ENCODE data around the gene ATOH8.
"Not testable (repeated sequence)": the region's sequence is repeated elsewhere in the genome, so short reads cannot be mapped to it uniquely, and the experiment has no call there.

ATOH8 gene

DNA sequence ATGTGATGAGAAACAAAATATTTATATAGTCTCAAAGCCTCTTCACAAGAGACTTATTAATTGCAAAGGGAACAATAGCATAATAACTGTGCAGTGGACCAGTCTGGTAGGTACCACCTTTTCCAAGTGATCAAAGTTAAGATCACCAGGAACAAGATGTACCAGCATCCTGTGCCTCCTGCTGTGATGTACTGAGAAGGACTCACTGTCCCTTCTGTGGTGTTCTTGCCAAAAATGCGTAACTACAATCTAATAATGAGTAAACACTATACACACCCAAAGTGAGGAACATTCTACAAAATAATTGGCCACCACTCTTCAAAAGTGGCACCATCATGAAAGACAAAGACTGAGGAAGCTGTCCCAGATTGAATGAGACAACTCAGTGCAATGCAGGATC lies 45.1 kb upstream of the ATOH8 start:
- H3K4me3 ChIP-seq, result no peak overlapping the region
- peak overlapping the region in 3 of 11 experiments; percentile 75 to 90 (median 85); a peak in 2 of 22 replicates for H3K27ac ChIP-seq
- no peak overlapping the region for H3K9ac ChIP-seq
- H3K4me2 ChIP-seq, result peak overlapping the region in 7 of 11 experiments; percentile 83 to 95 (median 90); a peak in 12 of 22 replicates
- no peak for TF ChIP-seq Cebpa-rat (IDR thresholded peaks at IDR 0.05)
- H3K36me3 ChIP-seq, result no peaks in the 10 kb centered on the region
- H3K9me3 ChIP-seq (replicated peaks in 1 of 11), result no peaks in the 10 kb centered on the region
- H4K20me1 ChIP-seq, result no peaks in the 10 kb centered on the region
- H3K4me1 ChIP-seq, result peaks cover 82 to 98% (median 91%) of the 10 kb centered on the region in 10 experiments
- H3K27me3 ChIP-seq, result no peaks in the 10 kb centered on the region

DNA sequence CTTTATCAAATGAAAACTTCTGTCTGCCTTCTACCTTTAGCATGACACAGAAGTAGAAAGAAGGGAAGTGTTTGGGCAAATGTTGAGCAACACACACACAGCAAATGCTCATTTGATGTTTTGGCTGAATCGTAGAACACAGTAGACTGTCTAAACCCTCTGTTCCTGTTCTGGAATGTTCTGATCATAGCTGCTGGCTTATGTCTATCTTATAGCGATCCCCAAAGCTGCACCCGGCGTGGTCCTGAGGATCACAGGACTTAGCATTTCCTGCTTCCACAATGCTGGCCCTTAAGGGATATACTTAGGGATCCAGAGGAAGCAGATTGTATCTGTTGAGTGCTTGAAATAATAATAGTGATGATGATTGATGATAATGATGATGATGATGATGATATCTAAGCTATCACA lies 44.4 kb upstream of the ATOH8 start:
- Histone ChIP-seq H3K27me3 (no peaks in the 10 kb centered on the region), H4K20me1 (no peaks in the 10 kb centered on the region), H3K4me3 (no peak overlapping the region), H3K4me2 (peak overlapping the region; percentile 83 to 97 (median 93); a peak in 19 of 22 replicates), H3K9ac (peak overlapping the region in 1 of 11 experiments; percentile 36; a peak in 2 of 22 replicates), H3K36me3 (no peaks in the 10 kb centered on the region), H3K9me3 (replicated peaks in 1 of 11) (no peaks in the 10 kb centered on the region), H3K4me1 (peaks cover 74 to 98% (median 84%) of the 10 kb centered on the region in 10 experiments), H3K27ac (peak overlapping the region in 9 of 11 experiments; percentile 0 to 90 (median 76); a peak in 11 of 22 replicates)
- peak in 7 of 11 experiments; percentile 26 to 54 (median 33); a peak in 6 of 22 replicates for TF ChIP-seq Cebpa-rat (IDR thresholded peaks at IDR 0.05)

DNA sequence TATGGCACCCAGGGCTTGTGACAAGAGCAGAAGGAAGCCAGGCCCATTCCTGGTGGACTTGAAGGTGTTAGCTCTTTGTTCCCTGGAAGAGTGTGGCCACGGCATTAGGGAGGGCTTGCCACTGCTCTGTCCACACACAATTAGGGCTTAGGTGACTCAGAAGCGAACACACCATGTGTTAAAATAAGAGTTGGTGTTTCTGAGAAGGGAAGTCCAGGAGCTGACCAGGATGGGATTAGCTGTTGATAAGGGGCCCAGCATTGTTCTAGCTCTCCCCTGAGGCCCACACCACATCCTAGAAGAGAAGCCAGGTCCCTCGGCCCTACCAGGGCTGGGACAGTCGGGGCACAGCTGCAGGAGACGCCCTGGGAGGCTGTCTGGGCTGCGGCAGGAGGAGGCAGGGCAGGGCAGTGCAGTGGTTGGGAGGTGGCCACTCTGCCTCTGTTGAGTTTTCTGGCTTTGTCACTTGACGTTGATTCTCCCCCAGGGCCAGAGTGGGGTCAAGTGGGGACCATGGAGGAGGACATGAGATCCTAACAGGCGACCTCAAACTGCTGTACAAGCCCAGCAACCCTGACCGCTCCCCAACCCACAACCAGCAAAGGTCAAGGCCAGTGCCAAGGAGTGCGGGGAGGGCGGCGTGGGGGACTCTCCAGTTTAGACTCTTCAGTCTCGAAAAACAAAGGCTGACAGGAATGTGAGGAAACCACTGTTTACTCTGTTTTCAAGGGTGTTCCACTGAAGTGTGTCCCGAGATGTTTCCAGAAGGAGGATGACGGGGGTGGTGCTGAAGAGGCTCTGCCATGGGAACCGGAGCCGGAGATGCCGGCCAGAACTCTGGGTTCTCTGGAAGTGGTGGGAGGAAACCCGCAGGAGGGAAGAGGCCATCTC lies 42.9 kb upstream of the ATOH8 start:
- Histone ChIP-seq H3K4me3 (peak overlapping the region in 6 of 10 experiments; percentile 8 to 41 (median 28); a peak in 9 of 20 replicates), H3K27ac (peak overlapping the region; percentile 45 to 90 (median 75)), H3K27me3 (no peaks in the 10 kb centered on the region), H3K4me2 (peak overlapping the region; percentile 83 to 97 (median 93)), H3K9me3 (replicated peaks in 1 of 11) (no peaks in the 10 kb centered on the region), H3K36me3 (no peaks in the 10 kb centered on the region), H3K9ac (peak overlapping the region; percentile 18 to 75 (median 63); a peak in 20 of 22 replicates), H4K20me1 (no peaks in the 10 kb centered on the region), H3K4me1 (peaks cover 59 to 95% (median 71%) of the 10 kb centered on the region in 10 experiments)
- no peak for TF ChIP-seq Cebpa-rat (IDR thresholded peaks at IDR 0.05)

DNA sequence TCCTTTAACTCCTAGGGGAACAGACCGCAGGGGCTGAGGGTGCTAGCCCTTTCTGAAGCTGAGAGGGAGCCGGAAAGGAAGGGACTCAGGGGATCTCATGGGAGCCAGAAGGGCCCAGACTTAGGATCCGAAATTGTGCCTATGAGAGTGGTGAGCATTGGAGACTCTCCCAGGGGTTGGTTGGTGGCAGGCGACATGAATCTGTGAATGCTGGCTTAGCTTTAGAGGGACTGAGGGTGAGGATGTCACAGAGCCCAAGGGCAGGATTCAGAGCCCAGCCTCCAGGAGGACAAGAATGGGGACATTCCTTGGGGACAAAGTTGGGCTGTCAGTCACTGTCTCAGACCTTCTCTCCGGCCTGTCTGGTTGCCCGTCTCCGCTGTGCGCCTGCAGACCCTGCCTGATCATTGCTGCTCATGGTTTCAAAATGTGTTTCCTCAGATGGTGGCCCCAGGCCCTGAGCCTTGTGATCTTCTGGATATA lies 42.2 kb upstream of the ATOH8 start:
- no peaks in the 10 kb centered on the region for H3K9me3 ChIP-seq (replicated peaks in 1 of 11)
- H4K20me1 ChIP-seq, result no peaks in the 10 kb centered on the region
- H3K27ac ChIP-seq, result peak overlapping the region; percentile 45 to 90 (median 75)
- H3K4me2 ChIP-seq, result peak overlapping the region; percentile 83 to 97 (median 93)
- H3K27me3 ChIP-seq, result no peaks in the 10 kb centered on the region
- H3K4me1 ChIP-seq, result peaks cover 52 to 88% (median 65%) of the 10 kb centered on the region in 10 experiments
- TF ChIP-seq Cebpa-rat (IDR thresholded peaks at IDR 0.05), result no peak
- no peaks in the 10 kb centered on the region for H3K36me3 ChIP-seq
- peak overlapping the region; percentile 18 to 75 (median 63); a peak in 21 of 22 replicates for H3K9ac ChIP-seq
- H3K4me3 ChIP-seq, result peak overlapping the region in 8 of 10 experiments; percentile 8 to 41 (median 26); a peak in 9 of 20 replicates

DNA sequence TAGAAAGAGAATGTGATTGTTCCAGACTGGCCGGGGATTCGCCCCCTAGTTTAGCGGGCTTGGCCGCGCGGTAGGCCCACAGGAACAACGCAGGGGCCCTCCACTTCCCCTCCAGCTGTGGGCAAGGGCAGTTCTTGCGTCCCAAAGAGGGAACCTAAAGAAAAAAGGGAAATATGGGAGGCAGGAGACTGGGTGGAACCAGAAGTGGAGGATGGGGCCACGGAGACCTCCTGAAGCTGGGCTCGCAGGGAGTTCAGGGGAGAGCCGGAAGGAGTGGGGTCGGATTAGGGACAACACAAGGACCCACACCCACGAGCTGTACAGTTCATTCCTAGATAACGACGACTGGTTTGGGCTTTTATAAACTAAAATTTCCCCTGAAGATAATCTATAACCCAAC lies 41.5 kb upstream of the ATOH8 start:
- Histone ChIP-seq H3K4me3 (peak overlapping the region in 2 of 10 experiments; percentile 35 to 41; a peak in 3 of 20 replicates), H3K27me3 (no peaks in the 10 kb centered on the region)
- TF ChIP-seq Cebpa-rat (IDR thresholded peaks at IDR 0.05), result no peak

DNA sequence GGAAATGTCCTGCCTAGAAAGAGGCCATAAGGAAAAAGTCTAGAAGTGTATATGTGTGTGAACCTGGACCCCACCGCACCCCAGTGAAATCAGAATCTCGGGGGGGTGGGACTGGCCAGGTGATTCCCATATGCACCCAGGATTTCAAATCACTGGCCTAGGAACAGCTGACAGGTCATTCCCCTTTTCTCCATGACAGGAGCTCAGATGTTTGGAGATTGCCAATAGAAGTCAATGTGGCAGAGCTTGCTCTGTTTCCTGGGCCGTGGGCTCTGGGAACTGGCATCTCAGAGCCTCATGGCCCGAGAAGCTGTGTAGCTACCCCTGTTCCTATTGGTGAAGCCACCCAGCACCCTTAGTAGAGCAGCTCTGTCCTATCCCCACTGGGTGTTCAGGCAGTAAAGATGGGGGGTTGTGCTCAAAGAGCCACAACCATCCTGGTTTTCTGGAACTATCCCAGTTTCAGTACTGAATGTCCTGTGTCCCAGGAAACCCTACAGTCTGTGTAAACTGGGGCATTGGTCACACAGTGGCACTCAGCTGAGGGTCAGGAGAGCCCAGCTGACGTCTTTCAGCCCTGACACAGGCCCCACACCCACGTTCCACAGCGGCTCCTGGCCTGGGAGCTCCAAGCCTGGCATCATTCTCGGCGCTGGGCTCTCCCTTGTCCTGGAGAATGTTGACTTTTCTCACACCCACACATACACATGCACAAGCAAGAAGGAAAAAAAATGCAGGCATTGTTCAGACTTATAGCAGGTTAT lies 40.8 kb upstream of the ATOH8 start:
- peak overlapping the region in 10 of 11 experiments; percentile 2 to 75 (median 61); a peak in 12 of 22 replicates for H3K9ac ChIP-seq
- H3K9me3 ChIP-seq (replicated peaks in 1 of 11), result no peaks in the 10 kb centered on the region
- no peaks in the 10 kb centered on the region for H3K27me3 ChIP-seq
- peak overlapping the region; percentile 46 to 90 (median 75) for H3K27ac ChIP-seq
- peaks cover 43 to 74% (median 54%) of the 10 kb centered on the region in 10 experiments for H3K4me1 ChIP-seq
- H3K4me3 ChIP-seq, result no peak overlapping the region
- H3K36me3 ChIP-seq, result no peaks in the 10 kb centered on the region
- peak overlapping the region; percentile 83 to 97 (median 93) for H3K4me2 ChIP-seq
- no peak for TF ChIP-seq Cebpa-rat (IDR thresholded peaks at IDR 0.05)
- H4K20me1 ChIP-seq, result no peaks in the 10 kb centered on the region

More for the DNA sequence above, 41.5 kb upstream of the ATOH8 start:
- peak overlapping the region; percentile 83 to 97 (median 93) for H3K4me2 ChIP-seq
- H4K20me1 ChIP-seq, result no peaks in the 10 kb centered on the region
- H3K27ac ChIP-seq, result peak overlapping the region; percentile 46 to 90 (median 75)
- H3K9me3 ChIP-seq (replicated peaks in 1 of 11), result no peaks in the 10 kb centered on the region
- H3K36me3 ChIP-seq, result no peaks in the 10 kb centered on the region
- peak overlapping the region; percentile 2 to 75 (median 59); a peak in 15 of 22 replicates for H3K9ac ChIP-seq
- H3K4me1 ChIP-seq, result peaks cover 45 to 81% (median 57%) of the 10 kb centered on the region in 10 experiments

DNA sequence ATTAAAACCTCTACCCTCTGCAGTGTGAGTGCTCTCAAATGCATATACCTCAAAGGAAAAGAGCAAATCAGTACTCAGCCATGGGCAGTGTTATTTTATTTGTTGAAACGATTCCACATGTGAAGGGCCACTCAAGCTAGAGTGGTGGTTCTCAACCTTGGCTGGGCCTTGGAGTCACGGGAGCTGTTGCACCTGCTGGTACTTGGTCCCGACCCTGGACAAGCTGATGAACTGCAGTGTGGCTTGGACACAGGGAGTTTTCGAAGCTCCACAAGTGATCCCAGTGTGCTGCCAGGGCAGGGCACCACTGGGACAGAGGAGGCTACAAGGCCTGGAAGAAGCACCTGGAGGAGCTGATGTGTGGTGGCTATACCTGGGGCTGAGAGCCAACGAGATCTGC lies 40.0 kb upstream of the ATOH8 start:
- Histone ChIP-seq H3K27ac (no peak overlapping the region; a peak in 1 of 22 replicates), H3K9ac (no peak overlapping the region), H3K27me3 (no peaks in the 10 kb centered on the region)

DNA sequence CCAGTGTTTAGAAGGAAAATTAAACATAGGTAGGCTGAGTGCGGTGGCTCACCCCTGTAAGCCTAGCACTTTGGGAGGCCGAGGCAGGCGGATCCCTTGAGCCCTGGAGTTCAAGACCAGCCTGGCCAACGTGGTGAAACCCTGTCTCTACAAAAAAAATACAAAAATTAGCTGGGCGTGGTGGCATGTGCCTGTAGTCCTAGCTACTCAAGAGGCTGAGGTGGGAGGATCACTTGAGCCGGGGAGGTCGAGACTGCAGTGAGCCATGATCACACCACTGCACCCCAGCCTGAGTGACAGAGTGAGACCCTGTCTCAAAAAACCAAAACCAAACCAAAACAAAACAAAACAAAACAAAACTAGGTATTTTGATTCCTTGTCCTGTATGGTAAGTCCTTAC lies 39.4 kb upstream of the ATOH8 start:
- H4K20me1 ChIP-seq; H3K4me3 ChIP-seq; H3K27me3 ChIP-seq; H3K9me3 ChIP-seq (replicated peaks in 1 of 11); H3K27ac ChIP-seq; H3K36me3 ChIP-seq; H3K9ac ChIP-seq: not testable (repeated sequence)
- peak overlapping the region in 6 of 11 experiments; percentile 9 to 94 (median 17); a peak in 6 of 22 replicates for H3K4me2 ChIP-seq
- H3K4me1 ChIP-seq, result peaks cover 39 to 61% (median 44%) of the 10 kb centered on the region in 10 experiments

More for the DNA sequence above, 40.0 kb upstream of the ATOH8 start:
- Histone ChIP-seq H3K4me3 (no peak overlapping the region), H3K36me3 (no peaks in the 10 kb centered on the region), H3K9me3 (replicated peaks in 1 of 11) (no peaks in the 10 kb centered on the region), H3K4me1 (peaks cover 43 to 67% (median 50%) of the 10 kb centered on the region in 10 experiments), H4K20me1 (no peaks in the 10 kb centered on the region), H3K4me2 (peak overlapping the region in 4 of 11 experiments; percentile 14 to 94 (median 90); a peak in 6 of 22 replicates)
- no peak for TF ChIP-seq Cebpa-rat (IDR thresholded peaks at IDR 0.05)

Data from BLaER1 treated with 17β-estradiol and CSF1 and Interleukin-3, amounts not matched to agents 10 nM and 100 nM (cell line).